DMS153 treated with DMSO at 0.1 percent for 48 hours (cell line): Measurements from ENCODE around the gene ARL6IP4.

ENCODE experiments used
- DNase-seq: peaks from one replicate; lab custom pipeline; 2025; ENCODE audit not compliant: unreplicated experiment; lab: John Stamatoyannopoulos, UW

ARL6IP4 gene

DNA sequence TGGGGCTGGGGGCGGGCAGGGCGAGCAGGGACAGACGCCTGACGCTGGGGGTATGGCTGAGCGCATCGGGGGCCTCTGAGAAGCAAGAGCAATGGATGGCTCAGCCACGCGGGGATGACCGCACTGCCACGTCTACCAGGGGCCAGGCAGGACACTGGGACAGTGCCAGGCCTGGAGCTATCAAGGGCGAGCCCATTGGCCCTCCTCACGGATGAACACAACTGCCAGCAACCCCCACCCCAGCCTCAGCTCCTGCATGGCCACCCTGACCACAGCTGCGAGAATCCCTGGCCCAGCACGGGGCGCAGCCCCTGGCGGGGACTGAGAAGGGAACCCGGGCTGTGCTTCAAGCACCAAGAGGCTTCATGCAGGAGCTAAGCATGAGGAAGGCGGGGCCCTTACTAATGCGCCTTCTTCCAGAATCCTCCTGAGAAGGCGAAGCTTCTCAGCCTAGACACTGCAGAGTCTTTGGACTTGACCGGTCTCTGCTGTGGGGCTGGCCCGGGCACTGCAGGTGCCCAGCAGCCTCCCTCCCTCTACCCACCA, 9.5 kb downstream of the ARL6IP4 start:
- DNase-seq: no peak

DNA sequence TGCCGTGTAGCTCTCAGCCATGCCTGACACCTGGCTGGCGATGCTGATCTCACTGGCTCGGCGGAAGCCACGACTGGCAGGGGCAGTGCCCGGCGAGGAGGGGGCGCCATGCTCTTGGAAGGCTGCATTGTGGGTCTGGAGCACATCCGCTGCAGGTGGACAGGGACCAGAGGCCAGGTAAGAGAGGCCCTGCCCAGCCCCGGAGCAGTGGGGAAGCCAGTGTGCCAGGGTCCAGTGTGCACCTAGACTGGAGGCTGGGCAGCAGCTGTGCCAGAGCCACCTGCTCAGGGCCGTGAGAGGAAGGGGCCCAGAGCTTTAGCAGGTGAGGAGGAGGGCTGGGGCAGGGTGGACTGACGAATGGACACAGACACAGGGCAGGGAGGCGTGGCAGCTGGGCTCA, 10.1 kb downstream of the ARL6IP4 start:
- no peak for DNase-seq

DNA sequence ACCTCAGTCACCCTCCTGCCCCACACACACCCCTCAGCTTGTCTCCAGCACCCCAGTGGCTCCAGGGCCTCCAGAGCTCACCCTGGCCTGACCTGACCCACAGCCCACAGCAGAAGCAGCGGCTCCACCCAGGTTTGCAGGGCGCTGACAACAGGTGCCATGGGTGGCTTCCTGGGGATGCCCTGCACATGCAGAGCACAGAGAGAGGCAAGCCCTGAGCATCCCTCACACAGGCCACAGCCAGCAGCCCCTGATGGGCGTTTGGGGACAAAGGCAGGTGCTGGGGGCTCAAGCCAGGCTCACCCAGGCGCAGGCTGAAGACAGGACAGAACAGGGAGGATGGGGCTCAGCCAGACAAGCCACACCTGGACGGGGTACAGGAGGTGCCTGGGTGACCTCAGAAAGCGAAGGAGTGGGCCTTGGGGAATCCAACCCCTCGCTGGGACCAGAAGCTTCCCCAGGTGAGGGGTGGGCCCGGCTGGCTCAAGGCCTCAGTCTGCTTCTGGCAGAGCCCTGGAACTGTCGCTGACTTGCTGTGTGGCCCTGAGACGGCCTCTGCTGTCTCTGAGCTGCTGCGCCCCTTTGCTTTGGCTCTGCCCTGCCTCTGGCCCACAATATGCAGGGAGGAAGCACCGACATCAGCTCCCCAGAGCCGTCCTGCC, 10.6 kb downstream of the ARL6IP4 start:
- no peak for DNase-seq

DNA sequence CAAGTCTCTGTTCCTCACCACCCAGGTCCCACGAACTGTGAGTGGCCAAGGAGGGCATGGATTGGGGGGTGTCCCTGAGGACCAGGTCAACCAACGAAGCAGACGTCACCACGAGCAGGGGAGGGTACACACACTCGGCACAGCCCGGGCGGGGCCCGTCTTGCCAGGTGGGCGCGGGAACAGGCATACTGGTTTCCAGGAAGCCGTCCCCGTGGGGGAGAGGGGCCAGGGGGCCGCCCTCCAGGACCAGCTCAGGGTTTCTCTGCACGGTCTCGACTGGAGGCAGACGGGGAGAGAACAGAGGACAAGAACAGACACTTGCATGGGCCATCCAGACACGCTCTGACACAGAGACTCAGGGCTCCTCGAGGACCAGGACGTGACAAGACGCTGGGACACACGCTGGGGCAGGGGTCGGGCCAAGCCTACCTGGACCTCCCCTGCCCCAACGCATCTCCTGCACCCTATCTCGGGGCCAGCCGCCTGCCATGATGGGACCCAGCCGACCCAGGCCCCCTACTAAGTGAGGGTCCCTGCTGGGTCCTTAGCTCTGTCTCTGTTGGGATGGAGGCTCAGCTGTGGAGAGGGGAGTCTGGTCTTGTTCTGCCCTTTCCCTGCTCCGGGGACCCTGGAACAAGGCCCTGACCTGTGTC, 11.3 kb downstream of the ARL6IP4 start:
- no peak for DNase-seq

DNA sequence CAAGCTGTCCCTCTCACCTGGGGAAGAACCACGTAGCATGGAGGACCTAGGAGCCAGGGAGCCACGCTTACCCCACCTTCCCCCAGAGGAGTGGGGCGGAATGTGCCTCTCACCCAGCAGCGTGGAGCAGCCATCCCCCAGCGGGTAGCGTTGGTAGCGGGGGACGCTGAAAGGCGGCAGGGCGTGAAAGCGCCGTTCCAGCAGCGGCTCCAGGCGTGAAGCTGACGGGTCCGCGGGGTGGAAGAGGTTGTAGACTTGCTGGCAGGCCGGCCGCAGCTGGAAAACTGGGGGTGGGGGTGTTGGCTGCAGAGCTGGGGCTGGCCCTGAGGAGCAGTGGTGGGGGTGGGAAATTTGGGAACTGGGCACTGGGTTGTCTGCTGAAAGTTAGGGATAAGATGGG, 11.9 kb downstream of the ARL6IP4 start:
- DNase-seq: no peak

DNA sequence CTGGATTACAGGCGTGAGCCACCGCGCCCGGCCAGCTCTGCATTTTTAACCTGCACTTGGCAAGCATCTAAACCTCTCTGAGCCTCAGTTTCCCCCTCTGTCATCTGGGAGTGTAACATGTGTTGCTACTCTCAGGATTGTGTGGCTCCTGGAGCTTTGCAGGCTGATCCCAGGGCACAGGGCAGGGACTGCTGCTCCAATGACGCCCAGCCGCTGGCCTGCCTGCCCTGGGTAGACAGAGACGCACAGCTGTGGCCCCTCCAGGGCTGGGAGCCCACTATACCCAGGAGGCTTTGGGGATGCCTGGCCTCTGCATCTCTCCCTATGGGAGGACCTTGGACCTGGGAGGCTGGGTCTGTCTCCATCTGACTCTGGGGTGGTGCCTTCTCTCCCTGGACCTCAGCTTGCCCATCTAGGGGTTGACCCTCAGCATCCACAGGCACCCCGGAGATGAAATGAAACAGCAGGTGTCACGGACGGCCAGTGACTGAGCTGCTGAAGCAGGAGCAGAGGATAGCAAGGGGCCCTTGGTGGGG, 13.7 kb downstream of the ARL6IP4 start:
- no peak for DNase-seq

DNA sequence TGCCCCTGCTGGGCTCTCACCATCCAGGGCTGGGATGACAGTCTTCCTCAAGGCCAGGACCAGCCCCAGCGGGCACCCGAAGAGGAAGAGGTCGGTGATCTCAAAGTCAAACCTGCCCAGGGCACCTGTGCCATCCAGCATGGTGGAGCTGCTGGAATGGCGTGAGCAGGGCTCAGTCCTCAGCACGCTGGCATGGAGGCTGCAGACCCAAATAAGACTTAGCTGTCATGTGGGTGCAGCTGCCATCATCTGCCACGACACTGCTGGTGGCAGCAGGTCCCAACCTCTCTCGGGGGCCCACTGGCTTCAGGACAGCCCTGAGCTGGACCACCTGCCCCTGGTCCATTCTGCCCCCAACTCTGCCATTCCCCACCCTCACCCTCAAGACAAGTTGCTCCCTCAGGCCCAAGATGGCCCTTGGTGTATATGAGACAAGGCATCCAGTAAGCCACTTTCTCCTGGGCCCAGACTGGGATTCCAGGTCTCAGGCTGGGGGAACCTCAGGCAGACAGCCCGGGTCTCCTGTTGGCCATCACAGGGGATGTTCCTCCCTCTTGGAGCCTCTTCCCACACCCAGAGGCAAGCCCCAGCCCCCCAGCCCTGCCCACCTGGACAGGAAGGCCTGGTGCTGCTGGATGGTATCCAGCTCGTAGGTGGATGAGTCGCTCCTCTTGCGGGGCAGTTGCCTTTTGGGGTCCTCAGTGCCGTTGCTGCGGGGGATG, 14.5 kb downstream of the ARL6IP4 start:
- DNase-seq: no peak

DNA sequence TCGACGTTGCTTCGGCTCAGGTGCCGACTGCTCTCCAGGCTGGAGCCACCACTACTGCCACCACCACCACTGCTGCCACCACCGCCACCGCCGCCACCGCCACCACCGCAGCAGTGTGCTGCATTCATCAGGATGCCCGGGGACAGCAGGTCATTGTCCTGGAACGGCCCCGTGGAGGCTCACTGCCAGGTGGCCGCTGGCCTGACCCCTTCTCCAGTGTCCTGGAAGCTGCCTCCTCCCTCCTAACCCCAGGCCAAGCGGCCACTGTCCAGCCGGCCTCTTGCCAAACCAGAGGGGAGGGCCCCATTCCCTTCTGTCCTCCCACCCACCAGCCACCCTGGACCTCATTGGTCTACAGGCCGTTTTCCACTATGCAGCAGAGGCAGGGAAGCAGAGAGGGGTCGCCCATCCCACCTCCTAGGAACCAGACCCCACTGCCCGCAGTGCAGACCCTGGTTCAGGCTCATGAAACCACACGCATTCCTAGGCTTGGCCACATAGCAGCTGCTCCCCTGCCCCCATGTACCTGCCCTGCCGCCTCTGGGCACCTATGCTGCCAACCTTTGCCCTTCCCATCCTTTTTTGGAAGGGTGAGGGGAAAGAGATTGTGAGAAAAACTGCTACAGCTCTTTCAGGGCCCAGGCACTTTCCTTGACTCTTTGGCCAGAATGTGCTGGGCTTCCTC, 15.2 kb downstream of the ARL6IP4 start:
- no peak for DNase-seq

DNA sequence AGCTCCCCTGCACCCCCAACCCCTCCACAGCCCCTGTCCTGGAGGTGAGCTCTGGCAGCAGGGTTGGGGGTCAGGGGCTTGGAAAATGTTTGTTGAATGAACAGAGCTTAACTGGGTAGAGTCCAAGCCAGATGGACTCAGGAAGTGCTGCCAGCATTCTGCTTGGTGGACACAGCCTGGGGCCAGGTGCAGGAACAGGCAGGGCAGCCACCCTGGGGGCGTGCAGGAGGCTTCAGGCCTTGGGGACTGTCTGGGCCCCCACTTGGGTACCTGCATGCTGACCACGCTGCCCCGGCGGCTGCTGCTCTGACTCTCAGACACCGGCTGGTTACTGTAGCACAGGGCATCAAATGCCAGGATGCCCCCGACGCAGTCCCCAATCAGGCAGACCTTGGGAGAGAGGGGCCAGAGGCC, 15.7 kb downstream of the ARL6IP4 start:
- no peak for DNase-seq

DNA sequence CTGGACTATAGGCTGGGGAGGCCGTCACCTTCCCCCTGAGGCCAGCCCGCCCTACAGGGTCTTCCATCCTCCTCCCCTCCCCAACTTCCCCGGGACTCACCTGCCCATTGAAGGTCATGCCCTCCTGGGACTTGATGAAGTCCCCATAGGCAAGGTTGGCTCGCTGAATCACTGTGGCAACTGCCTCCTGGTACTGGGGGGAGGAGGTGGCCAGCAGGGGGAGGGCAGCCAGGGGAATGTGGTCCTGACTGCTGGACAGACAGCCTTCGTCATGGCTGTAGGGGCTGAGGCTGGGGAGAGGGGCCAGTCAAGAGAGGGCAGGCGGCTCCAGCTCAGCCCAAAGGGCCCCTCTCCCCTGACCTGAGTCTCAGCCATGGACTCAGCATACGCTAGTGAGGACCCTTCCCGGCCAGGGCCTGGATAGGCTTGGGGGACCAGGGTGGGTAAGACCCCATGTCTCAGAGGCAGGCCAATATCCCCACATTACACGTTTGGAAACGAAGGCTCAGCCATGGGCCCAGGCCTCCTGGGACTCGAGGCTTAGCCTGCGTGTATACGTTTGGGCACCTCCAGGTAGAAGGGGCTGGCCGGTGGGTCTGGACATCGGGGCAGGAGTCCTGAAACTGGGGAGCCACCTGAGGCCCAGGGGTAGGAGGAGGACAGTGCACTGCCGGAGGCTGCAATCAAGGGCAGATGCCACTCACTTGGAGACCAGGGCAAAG, 16.3 kb downstream of the ARL6IP4 start:
- no peak for DNase-seq

DNA sequence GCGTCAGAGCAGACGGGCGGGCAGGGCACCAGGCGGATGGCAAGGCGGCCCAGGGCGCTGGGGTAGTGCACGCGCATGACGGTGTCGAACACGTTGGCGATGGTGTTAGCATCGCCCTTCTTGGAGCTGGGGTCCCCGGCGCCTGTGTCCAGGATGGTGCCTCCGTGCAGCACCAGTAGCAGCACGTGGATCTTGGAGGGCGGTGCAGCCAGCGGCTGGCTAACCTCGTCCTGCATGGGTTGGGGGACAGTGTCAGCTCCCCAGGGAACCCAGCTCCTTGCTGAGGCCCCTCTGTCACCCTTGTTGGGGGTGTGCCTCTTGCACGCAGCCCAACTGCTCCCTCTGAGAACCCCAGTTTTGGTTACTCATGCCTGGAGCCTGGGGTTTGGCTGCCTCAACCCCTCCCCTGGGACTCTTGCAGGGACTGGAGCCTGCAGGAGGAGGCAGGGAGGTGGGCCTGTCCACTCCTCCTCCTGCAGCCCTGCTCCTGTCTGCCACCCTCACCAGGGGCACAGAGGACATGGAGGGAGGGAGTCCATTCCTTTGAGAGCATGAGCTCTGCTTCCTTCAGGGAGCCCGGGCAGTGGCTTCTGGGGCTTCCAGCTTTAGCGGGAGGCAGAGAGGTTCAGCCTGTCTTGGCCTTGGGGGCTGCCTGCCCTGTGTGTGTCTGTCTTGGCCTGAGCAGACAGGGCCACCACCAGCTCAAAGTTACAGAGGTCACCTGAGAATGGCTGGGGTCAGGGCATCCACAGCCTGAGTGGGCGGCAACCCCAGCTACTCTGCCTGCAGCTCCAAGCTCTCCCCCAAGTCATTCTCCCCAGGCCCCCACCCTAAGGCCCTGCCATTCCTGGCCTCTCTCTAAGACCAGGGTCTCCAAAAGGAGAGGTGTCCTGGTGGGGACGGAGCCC, 17.1 kb downstream of the ARL6IP4 start:
- DNase-seq: no peak

DNA sequence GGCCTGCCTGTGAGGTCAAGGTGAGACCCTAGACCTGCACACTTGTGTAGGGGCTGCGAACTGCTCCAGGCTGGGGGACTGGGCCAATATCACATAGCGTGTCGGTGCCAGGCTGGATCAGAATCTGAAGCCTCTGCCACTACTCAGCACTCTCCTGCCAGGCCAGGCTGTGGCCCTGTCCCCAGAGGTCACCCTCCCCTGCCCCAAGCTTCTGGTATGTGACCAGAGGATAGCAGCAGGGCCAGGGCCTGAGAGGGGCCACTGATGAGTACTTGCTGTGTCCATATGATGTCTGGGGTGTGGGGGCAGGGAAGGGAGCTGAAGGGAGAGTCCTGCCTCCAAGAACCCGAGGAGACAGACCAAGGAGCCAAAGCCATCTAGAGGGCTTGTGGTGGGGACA, 17.8 kb downstream of the ARL6IP4 start:
- DNase-seq: no peak

DNA sequence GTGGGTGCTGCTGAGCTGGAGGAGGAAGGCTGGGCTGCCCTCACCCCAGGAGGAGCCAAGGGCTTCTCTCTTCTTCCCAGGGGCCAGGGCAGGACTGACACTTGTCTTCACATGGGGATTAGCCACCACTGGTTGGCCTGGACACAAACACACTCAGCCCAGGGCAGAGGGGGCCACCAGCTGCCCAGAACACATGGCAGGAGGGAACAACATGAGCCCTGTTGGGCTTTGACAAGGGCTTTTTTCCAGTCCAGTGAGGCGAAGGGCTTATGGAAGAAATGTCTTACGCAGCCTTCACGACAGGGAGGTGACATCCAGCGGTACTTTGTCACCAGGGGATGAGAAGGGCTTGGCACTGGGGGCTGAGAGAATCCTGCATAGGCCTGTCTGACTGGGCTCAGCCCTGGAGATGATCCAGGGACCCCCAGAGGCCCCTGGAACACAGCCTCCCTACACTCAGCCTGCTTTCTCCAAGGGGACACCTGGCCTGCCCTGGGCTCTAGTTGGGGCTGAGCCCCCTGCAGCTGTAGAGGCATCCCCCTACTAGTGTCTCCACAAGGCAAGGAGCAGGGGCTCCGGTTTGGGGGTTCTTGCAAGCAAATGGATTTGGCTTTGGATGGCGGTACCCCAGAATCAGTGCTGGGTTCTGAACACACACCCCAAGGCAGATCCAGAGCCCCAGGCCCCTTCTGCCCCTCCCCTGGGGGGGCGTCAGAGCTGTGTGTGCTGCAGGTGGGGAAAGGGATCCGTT, 18.9 kb downstream of the ARL6IP4 start:
- DNase-seq: no peak

DNA sequence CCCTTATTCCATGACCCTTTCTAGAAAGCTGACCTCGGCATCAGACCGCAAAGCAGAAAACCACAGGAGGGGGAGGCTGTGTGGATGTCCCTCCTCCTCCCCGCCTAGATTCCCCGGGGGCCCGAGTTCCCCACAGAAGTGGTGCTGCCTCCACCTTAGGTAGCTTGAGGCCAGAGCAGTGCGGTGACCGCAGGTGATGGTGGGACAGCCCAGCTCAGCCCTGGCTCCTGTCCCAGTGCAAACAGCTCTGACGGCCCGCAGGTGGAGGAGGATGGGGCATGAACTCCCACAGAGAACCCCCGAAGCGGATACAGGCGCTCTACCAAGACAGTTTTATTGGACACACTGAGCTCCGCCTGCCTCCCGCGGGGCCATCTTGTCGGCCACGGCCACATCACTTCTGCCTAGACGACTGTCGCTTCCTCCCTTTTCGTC, 19.5 kb downstream of the ARL6IP4 start:
- DNase-seq: no peak

DNA sequence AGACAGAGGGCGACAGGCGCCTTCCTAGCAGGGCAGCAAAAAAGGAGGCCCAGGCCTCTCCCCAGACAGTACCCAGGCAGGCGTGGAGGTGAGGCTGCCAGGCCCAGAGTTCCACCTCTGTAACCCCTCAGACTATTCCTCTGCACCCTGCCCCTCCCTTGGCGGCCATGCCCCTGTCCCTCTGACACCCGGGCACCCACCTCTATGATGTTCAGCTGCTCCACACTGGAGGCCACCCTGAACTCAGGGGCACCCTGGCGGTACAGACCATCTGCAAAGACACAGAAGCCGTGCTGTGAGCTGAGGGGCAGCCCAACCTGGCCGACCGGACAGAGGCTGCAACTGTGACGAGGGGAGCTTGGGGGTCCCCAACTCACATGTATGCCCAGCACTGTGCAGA, 20.1 kb downstream of the ARL6IP4 start:
- DNase-seq: no peak

DNA sequence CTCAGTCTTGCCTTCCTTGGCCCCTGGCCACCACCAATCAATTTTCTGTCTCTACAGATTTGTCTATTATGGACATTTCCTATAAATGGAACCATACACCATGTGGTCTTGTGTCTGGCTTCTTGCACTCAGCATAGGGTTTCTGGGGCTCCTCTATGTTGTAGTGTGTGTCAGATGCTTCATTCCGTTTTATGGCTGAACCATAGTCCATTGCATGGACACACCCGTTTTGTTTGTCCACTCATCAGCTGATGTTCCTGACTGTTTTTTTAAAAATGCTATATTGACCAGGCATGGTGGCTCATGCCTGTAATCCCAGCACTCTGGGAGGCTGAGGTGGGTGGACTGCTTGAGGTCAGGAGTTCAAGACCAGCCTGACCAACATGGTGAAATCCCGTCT, 21.0 kb downstream of the ARL6IP4 start:
- DNase-seq: no peak

DNA sequence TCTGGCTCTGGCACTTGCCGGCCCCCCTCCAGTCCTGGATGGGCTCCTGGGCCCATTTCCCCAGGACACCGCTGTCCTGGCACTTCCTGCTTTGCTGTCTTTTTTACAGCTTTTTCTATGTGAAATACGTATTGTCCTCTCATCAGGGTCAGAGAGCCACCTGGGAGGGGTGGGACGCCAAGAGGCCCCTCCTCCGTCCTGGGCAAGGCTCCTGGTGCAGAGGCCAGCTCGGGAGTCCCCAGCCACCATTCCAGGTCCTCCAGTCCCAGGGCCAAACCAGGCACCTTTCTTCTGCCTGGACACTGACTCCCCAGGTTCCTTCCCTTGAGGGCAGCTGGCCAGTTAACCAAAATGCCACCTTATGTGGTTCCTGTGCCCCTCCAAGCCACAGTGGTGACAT, 22.8 kb downstream of the ARL6IP4 start:
- DNase-seq: no peak

DNA sequence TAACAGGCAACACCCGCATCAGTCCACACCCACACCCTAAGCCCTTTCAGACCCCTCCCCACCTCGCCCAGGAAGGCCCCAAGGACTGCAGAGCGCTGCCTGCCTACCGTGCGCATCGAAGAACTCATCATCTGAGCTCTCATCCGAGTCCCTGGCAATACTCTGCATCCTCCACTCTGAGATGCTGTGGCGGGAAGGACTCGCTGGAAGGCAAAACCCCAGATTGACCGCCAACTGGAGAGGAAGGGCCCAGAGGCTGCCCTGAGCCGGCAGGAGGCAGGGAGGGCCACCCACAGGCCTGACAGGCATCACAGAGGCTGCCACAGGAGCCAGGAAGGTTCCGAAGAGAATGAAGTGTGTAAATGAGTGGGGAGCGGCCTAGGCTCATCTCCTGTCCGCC, 23.8 kb downstream of the ARL6IP4 start:
- no peak for DNase-seq

DNA sequence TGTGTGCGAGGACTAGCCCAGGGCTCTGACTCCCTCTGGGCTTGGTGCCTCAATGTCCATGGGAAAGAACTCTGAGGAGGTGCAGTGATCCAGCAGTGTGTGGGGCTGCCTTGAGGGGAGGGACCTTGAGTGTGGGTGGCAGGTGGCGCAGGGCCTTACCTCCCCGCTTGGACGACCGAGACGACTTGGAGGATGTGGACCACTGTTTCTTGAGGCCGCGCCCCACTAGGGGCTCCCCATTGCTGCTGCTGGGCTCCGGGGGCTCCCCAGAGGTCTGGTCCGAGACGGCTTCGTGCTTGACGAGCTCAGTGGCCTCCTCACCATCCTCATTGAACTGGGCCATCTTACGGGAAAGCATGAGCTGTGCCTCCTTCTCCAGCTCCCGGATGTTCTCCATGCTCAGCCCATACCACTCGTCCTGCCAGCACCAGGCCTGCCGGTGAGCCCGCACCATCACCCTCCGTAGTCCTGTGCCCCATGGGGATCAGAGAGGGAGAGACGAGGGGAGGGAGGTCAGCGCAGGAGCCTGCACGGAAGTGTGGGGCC, 24.7 kb downstream of the ARL6IP4 start:
- DNase-seq: no peak
